Heart right ventricle (tissue), 16 donors: Measurements from ENCODE around the gene HS3ST1. TPM values are rescaled to one million over a fixed set of nuclear protein-coding genes. Genes with fewer than 3 reads are reported as not detected.
A peak's percentile ranks its signal among the peaks of the same experiment; 100 is the strongest.

Experiments
- ATAC-seq, 8 donors: fragments of 200-7000 bp; cut with Tn5 transposase; one replicate each; pipeline ENCODE4 v1.9.1; 2020; ENCODE audit warnings: mild to moderate bottlenecking in 8 of 8, moderate library complexity in 8 of 8, moderate number of reproducible peaks in 1 of 8
- DNase-seq, 2 donors: peaks; one replicate each; pipeline ENCODE4 v3.0.0-alpha.2; 2020
- H3K27ac ChIP-seq, 10 donors: fragments of 200-600 bp; sonication (generic) in 2 of 10; one replicate each; pipeline versions ENCODE4 v1.5.0 to v1.8.0; 2020 to 2022; ENCODE audit warnings: mild to moderate bottlenecking in 3 of 10
- H3K27me3 ChIP-seq, 7 donors: fragments of 200-600 bp; one replicate each; pipeline ENCODE4 v1.8.0; 2021 to 2022; ENCODE audit warnings: mild to moderate bottlenecking in 2 of 7
- H3K36me3 ChIP-seq, 9 donors: fragments of 200-600 bp; sonication (generic) in 1 of 9; one replicate each; pipeline versions ENCODE4 v1.5.0 to v1.8.0; 2020 to 2022; ENCODE audit warnings: mild to moderate bottlenecking in 2 of 9
- H3K4me1 ChIP-seq, 9 donors: fragments of 200-600 bp; sonication (generic) in 1 of 9; one replicate each; pipeline versions ENCODE4 v1.5.0 to v1.8.0; 2020 to 2022; ENCODE audit warnings: mild to moderate bottlenecking in 4 of 9
- H3K4me3 ChIP-seq, 10 donors: fragments of 200-600 bp; sonication (generic) in 2 of 10; one replicate each; pipeline versions ENCODE4 v1.5.0 to v1.8.0; 2020 to 2022; ENCODE audit warnings: mild to moderate bottlenecking in 7 of 10, moderate library complexity in 2 of 10
- H3K9me3 ChIP-seq, 11 donors: fragments of 200-600 bp in 10 of 11; sonication (generic) in 2 of 11; one replicate each; pipeline versions ENCODE4 v1.5.0 to v1.8.0; 2013 to 2022; ENCODE audit warnings: mild to moderate bottlenecking in 2 of 11, control low read depth in 1 of 11, moderate library complexity in 1 of 11
- WGBS, 2 donors: extraction: QIAGEN DNeasy Blood & Tissue Kit; methylation state at CpG; one replicate each; pipeline ENCODE4 v1.1.7; 2013; ENCODE audit warnings: inconsistent platforms in 1 of 2; 5-methylcytosine and 5-hydroxymethylcytosine counted together
- intact Hi-C, 10 donors: fragments of 100-400 bp; cut with DNase I; formaldehyde crosslinking; loops; one replicate each; pipeline versions ENCODE4 v1.11.1 to v1.14.2; 2022
- polyA plus RNA-seq, 2 donors: library from polyadenylated mRNA; stranded (reverse); fragments of 200-250 nt; gene quantifications; one replicate each; pipeline ENCODE4 v1.2.3, GENCODE V29; 2013
- total RNA-seq, 10 donors: library from RNA; stranded (reverse); fragmentation: NEBNext Ultra II Directional in 3 of 10; extraction: Animal tissue kit (Norgen Biotek cat#: 25700) in 3 of 10; gene quantifications; one replicate each; pipeline versions ENCODE4 v1.2.1 to v1.2.4, GENCODE V29; 2021 to 2023
- TF ChIP-seq, protein P1 (sequence below), 9 donors: fragments of 200-600 bp; sonication (generic) in 2 of 9; IDR thresholded peaks; one replicate each; pipeline versions ENCODE4 v1.5.0 to v1.8.0; 2021 to 2022; ENCODE audit warnings: antibody characterized with exemption in 9 of 9, mild to moderate bottlenecking in 5 of 9, moderate library complexity in 1 of 9
- donor health status: Arrhythmogenic right ventricular cardiomyopathy.
- donor health status: ischemic (EF 13 %, LVEDD 7.1; RV severe dilation, severe dysfunction).
- donor health status: healthy with polysubstance abuse.
- donor health status: DM: no; HTN: yes; CAD: no.
- donor health status: DM: no; HTN: no; CAD: no.
- donor health status: ischemic (EF 25% LVEDD 6.9; RV normal size, moderate dysfunction).
- donor health status: ischemic (EF 25% LVEDD 5.7; RV mildly dilated, moderate dysfunction).
- donor health status: healthy.
- donor health status: DM: yes; HTN: yes; CAD: no.
- donor health status: Ischemic cardiomyopathy.
- donor health status: ischemic (EF 35%, LVEDD 5.7; RV mildly dilated, moderate dysfunction).
- donor health status: nonischemic (EF 11% LVEDD 7.7; RV severe dilation, severe dysfunction).
- donor health status: DM: yes; HTN: yes; CAD: no.
- donor health status: PGD.
- donor health status: ischemic (EF 29% LVEDD 5.4; RV normal size, mild dysfunction).
- donor health status: nonischemic (EF 23%, LVEDD 6.1; RV moderate dilation, normal function).

The HS3ST1 gene
- total and polyA plus RNA-seq, 12 donors, result 0.27 to 2.1 (median 1.1) TPM

DNA sequence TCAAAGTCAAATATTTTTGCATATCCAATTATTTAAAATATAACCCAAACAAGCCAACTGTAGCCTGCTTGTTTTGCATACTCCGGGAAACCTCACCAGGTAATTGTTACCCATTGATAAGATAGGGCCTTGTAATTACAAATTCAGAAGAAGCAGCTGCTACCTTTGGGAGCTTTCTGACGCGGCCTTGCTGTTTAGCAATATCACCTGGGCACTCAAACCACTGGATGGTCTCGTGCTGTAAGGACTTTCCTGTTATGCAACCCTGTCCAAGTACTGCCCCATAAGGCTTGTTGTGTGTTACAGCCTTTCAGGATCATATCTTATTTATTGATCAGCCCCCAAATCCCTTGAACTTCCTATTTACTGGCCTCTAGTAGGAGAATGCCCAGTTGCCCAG lies 52.1 kb downstream of the HS3ST1 start:
- no peak for DNase-seq

DNA sequence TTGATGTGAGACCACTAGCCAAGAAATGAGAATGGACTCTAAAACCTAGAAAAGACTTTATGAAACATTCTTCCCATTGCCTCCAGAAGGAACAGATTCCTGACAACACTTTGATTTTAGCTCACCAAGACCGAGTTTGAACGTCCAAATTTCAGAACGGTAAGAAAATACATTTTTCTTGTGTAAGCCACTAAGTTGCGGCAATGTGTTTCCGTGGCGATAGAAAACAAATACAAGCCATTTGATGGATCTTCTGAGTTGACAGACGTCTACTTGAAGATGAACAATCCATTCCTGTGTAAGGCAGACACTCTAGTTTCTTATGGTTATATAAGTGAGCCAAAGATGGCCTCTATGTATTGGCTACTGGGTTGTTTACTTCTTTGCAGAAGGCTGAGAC lies 52.5 kb downstream of the HS3ST1 start:
- intact Hi-C loops, result no loop called here
- ATAC-seq, result no peak
- H3K9me3 ChIP-seq, result no peaks in the 10 kb centered on the region
- TF ChIP-seq, protein P1, sequence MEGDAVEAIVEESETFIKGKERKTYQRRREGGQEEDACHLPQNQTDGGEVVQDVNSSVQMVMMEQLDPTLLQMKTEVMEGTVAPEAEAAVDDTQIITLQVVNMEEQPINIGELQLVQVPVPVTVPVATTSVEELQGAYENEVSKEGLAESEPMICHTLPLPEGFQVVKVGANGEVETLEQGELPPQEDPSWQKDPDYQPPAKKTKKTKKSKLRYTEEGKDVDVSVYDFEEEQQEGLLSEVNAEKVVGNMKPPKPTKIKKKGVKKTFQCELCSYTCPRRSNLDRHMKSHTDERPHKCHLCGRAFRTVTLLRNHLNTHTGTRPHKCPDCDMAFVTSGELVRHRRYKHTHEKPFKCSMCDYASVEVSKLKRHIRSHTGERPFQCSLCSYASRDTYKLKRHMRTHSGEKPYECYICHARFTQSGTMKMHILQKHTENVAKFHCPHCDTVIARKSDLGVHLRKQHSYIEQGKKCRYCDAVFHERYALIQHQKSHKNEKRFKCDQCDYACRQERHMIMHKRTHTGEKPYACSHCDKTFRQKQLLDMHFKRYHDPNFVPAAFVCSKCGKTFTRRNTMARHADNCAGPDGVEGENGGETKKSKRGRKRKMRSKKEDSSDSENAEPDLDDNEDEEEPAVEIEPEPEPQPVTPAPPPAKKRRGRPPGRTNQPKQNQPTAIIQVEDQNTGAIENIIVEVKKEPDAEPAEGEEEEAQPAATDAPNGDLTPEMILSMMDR (IDR thresholded peaks at IDR 0.05), result no peak
- H3K27me3 ChIP-seq, result no peaks in the 10 kb centered on the region
- 74 to 75% methylated on average over 7 of the region's 7 CpGs for WGBS, 2 donors
- no peak for DNase-seq
- H3K4me3 ChIP-seq, result no peak overlapping the region
- no peaks in the 10 kb centered on the region for H3K4me1 ChIP-seq
- H3K36me3 ChIP-seq, result no peaks in the 10 kb centered on the region
- H3K27ac ChIP-seq, result no peak overlapping the region

More for the DNA sequence above, 52.1 kb downstream of the HS3ST1 start:
- 74 to 77% methylated on average over 4 of the region's 4 CpGs for WGBS, 2 donors
- Histone ChIP-seq H3K4me1 (no peaks in the 10 kb centered on the region), H3K27ac (no peak overlapping the region), H3K36me3 (no peaks in the 10 kb centered on the region), H3K9me3 (no peaks in the 10 kb centered on the region), H3K27me3 (no peaks in the 10 kb centered on the region), H3K4me3 (no peak overlapping the region)
- intact Hi-C loops, result no loop called here
- no peak for ATAC-seq
- TF ChIP-seq, protein P1 (IDR thresholded peaks at IDR 0.05), result no peak

DNA sequence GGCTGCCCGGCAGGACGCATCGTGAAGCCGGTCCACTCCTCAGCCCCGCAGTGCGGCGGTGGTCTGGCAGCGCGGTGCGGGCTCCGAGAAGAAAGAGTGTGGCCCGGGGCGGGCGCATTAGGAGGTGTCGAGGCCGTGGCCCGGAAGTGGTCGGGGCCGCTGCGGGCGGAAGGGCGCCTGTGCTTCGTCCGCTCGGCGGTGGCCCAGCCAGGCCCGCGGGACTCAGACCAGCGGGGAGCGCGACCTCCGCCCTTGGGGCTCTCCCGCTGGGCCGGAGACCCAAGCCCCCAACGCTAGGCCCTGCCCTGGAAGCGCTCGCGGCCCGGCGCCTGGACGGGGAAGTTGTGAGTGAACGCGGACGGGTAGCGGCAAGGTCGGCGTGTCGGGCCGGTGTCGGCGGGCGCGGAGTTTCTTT lies 60.0 kb downstream of the HS3ST1 start:
- Histone ChIP-seq H3K4me3 (peak overlapping the region in 7 of 10 donors; percentile 8 to 32 (median 24)), H3K9me3 (no peaks in the 10 kb centered on the region), H3K36me3 (no peaks in the 10 kb centered on the region), H3K4me1 (peaks cover 0 to 9% (median 4%) of the 10 kb centered on the region in 9 donors), H3K27ac (no peak overlapping the region), H3K27me3 (peaks cover 0 to 21% (median 17%) of the 10 kb centered on the region in 7 donors)
- WGBS, 2 donors, result 15 to 25% methylated on average over 49 to 53 of the region's 53 CpGs
- TF ChIP-seq, protein P1 (IDR thresholded peaks at IDR 0.05), result no peak
- intact Hi-C loops, result no loop called here
- ATAC-seq (peak in 3 of 8 donors; percentile 29 to 61 (median 47)), DNase-seq (peak in 1 of 2 donors; percentile 7)

DNA sequence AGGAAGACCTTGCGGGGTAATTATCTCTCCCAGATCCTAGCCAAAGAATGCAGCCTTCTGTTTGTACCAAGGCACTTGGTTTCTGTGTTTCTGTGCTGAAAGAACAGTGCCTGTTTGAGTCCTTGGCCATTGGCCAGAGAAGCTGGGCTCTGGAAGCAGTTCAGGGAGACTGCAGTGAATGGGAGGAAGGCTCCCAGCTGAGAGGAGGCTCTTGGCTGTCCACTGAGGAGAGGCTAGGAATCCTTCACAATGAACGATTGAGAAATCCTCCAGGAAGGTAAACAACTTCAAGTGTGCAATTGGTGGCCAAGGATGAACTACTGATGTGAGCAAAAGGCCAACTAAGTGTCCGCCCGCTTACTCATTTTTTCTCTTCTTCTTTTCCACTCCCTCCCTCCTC lies 61.3 kb downstream of the HS3ST1 start:
- intact Hi-C loops, result no loop called here
- H3K4me3 ChIP-seq, result no peak overlapping the region
- no peaks in the 10 kb centered on the region for H3K36me3 ChIP-seq
- 34 to 37% methylated on average over 4 of the region's 4 CpGs for WGBS, 2 donors
- no peaks in the 10 kb centered on the region for H3K9me3 ChIP-seq
- H3K27me3 ChIP-seq, result peaks cover 0 to 21% (median 17%) of the 10 kb centered on the region in 7 donors
- ATAC-seq (peak in 7 of 8 donors; percentile 42 to 83 (median 71)), DNase-seq (peak; percentile 52 to 54)
- TF ChIP-seq, protein P1 (IDR thresholded peaks at IDR 0.05), result no peak
- H3K27ac ChIP-seq, result no peak overlapping the region
- H3K4me1 ChIP-seq, result peaks cover 0 to 9% (median 4%) of the 10 kb centered on the region in 9 donors
